ENCODE data around the gene LBH. TPM values are rescaled to one million over a fixed set of nuclear protein-coding genes. Genes with fewer than 3 reads are reported as not detected.

Gene LBH
- total RNA-seq, 1 donor from 2014 or later, result 51.7 TPM

DNA sequence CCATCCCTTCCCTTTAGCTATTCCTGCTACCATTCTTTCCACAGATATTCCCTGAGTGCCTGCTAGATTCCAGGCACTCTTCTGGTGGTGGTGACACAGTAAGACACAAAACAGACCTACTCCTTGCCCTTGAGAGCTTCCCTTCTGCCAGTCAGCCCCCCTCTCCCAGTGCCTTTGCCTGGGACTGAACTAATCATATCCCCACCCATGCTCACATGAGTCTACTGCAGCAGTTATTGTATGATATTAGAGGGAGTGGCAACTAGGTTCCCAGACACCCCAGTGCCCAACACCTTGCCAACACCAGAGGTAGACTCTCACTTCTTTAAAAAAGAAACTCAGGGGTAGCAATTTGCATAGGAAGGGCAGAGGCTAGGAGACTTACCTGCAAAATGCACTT lies 7.2 kb upstream of the LBH start:
- TF ChIP-seq EZH2 (IDR thresholded peaks at IDR 0.05; ENCODE audit: insufficient read depth, low read length), result no peak
- TF ChIP-seq, protein P1, sequence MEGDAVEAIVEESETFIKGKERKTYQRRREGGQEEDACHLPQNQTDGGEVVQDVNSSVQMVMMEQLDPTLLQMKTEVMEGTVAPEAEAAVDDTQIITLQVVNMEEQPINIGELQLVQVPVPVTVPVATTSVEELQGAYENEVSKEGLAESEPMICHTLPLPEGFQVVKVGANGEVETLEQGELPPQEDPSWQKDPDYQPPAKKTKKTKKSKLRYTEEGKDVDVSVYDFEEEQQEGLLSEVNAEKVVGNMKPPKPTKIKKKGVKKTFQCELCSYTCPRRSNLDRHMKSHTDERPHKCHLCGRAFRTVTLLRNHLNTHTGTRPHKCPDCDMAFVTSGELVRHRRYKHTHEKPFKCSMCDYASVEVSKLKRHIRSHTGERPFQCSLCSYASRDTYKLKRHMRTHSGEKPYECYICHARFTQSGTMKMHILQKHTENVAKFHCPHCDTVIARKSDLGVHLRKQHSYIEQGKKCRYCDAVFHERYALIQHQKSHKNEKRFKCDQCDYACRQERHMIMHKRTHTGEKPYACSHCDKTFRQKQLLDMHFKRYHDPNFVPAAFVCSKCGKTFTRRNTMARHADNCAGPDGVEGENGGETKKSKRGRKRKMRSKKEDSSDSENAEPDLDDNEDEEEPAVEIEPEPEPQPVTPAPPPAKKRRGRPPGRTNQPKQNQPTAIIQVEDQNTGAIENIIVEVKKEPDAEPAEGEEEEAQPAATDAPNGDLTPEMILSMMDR (IDR thresholded peaks at IDR 0.05; ENCODE audit: insufficient read depth, low read depth, low read length), result no peak
- no peak overlapping the region for H3K4me3 ChIP-seq (ENCODE audit: insufficient read depth, low read depth, low read length)
- peak overlapping the region; percentile 43 for H3K4me3 Mint-ChIP-seq (ENCODE audit: unreplicated experiment)
- FAIRE-seq, result no peak
- H3K4me1 Mint-ChIP-seq (ENCODE audit: low read depth, unreplicated experiment), result peaks cover 20% of the 10 kb centered on the region
- H3K9me3 ChIP-seq (ENCODE audit: insufficient read depth, low read depth, low read length), result no peaks in the 10 kb centered on the region
- H3K9me3 Mint-ChIP-seq (ENCODE audit: unreplicated experiment), result peaks cover 6% of the 10 kb centered on the region
- no peaks in the 10 kb centered on the region for H4K20me1 ChIP-seq (ENCODE audit: insufficient read depth, low read length)
- H3K79me2 ChIP-seq (ENCODE audit: insufficient read depth, low read length), result no peaks in the 10 kb centered on the region
- H3K27ac Mint-ChIP-seq (ENCODE audit: unreplicated experiment), result no peak overlapping the region
- peaks cover 1% of the 10 kb centered on the region for H3K36me3 Mint-ChIP-seq (ENCODE audit: low read depth, unreplicated experiment)
- no peak overlapping the region for H3K27ac ChIP-seq (ENCODE audit: low read depth, low read length)
- peaks cover 4% of the 10 kb centered on the region for H3K27me3 ChIP-seq (ENCODE audit: insufficient read depth, low read length)
- no peak overlapping the region for H3K4me2 ChIP-seq (ENCODE audit: low read length)
- no peaks in the 10 kb centered on the region for H3K36me3 ChIP-seq (ENCODE audit: insufficient read depth, low read length)
- no peak overlapping the region for H2AFZ ChIP-seq (ENCODE audit: low read depth, low read length)
- H3K27me3 Mint-ChIP-seq (ENCODE audit: low read depth, unreplicated experiment), result peaks cover 31% of the 10 kb centered on the region
- no peak for DNase-seq (ENCODE audit: low read depth)
- H3K9ac ChIP-seq (ENCODE audit: low read length), result no peak overlapping the region
- peaks cover 21% of the 10 kb centered on the region for H3K4me1 ChIP-seq (ENCODE audit: insufficient read depth, low read length)

DNA sequence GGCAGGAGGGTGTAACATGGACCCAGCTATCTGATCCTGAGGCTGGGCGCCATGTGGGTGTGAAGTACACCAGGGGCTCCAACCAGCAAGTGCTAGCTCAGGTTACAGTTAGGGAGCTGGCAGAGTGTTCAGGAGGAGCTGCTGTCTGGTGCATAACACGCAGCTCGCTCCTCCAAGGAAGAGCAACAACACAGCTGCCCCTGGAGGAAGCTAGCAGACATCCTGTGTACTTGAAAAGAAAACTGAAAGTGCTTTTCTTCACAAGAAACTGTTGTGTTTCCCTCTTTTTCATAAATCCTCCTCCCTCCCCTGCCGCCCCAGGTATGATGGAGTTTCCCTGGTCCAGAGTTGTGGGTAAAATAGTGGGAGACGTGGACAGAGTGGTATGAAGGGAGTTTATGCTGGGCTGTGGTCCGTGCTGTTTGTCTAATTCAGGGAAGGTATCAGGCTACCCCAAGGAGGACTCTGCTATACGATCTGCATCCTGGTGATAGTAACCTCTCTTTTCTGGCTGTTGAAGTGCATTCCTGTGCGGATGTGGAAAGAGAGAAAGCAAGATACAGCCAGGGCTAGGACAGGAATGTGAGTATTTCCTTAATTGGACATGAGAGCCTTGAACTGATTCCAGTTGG lies 6.1 kb upstream of the LBH start:
- Histone ChIP-seq H3K27me3 (ENCODE audit: insufficient read depth, low read length) (peaks cover 4% of the 10 kb centered on the region), H3K4me3 (ENCODE audit: insufficient read depth, low read depth, low read length) (peak overlapping the region; percentile 48), H3K79me2 (ENCODE audit: insufficient read depth, low read length) (no peaks in the 10 kb centered on the region), H3K4me1 (ENCODE audit: insufficient read depth, low read length) (peaks cover 23% of the 10 kb centered on the region), H3K4me2 (ENCODE audit: low read length) (peak overlapping the region; percentile 82), H2AFZ (ENCODE audit: low read depth, low read length) (no peak overlapping the region), H3K27ac (ENCODE audit: low read depth, low read length) (peak overlapping the region; percentile 75), H4K20me1 (ENCODE audit: insufficient read depth, low read length) (no peaks in the 10 kb centered on the region), H3K9me3 (ENCODE audit: insufficient read depth, low read depth, low read length) (no peaks in the 10 kb centered on the region), H3K9ac (ENCODE audit: low read length) (peak overlapping the region; percentile 69), H3K36me3 (ENCODE audit: insufficient read depth, low read length) (no peaks in the 10 kb centered on the region)
- Mint-ChIP-seq H3K36me3 (ENCODE audit: low read depth, unreplicated experiment) (peaks cover 1% of the 10 kb centered on the region), H3K27ac (ENCODE audit: unreplicated experiment) (peak overlapping the region; percentile 43), H3K4me3 (ENCODE audit: unreplicated experiment) (peak overlapping the region; percentile 23), H3K27me3 (ENCODE audit: low read depth, unreplicated experiment) (peaks cover 25% of the 10 kb centered on the region), H3K4me1 (ENCODE audit: low read depth, unreplicated experiment) (peaks cover 20% of the 10 kb centered on the region), H3K9me3 (ENCODE audit: unreplicated experiment) (peaks cover 4% of the 10 kb centered on the region)
- TF ChIP-seq, protein P1 (IDR thresholded peaks at IDR 0.05; ENCODE audit: insufficient read depth, low read depth, low read length), result no peak
- no peak for TF ChIP-seq EZH2 (IDR thresholded peaks at IDR 0.05; ENCODE audit: insufficient read depth, low read length)
- FAIRE-seq (no peak), DNase-seq (ENCODE audit: low read depth) (peak; percentile 86)
